ENCODE measurements around the gene CHTOP.
"Not testable (repeated sequence)": the region's sequence is repeated elsewhere in the genome, so short reads cannot be mapped to it uniquely, and the experiment has no call there.

The CHTOP gene

DNA sequence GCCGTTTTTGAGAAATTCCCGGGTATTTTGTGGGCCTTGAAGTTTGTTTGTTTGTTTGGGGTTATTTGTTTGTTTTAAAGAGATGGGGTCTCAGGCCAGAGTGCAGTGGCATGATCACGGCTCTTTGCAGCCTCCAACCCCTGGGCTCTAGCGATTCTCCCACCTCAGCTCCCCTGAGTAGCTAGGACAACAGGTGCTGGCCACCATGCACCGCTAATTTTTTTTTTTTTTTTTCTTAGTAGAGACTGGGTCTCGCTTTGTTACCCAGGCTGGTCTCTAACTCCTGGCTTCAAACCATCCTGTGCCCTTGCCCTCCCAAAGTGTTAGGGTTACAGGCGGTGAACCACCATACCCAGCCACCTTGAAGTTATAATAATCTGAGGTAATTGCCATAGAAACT lies 2.0 kb downstream of the CHTOP start:
- no peak for DNase-seq

DNA sequence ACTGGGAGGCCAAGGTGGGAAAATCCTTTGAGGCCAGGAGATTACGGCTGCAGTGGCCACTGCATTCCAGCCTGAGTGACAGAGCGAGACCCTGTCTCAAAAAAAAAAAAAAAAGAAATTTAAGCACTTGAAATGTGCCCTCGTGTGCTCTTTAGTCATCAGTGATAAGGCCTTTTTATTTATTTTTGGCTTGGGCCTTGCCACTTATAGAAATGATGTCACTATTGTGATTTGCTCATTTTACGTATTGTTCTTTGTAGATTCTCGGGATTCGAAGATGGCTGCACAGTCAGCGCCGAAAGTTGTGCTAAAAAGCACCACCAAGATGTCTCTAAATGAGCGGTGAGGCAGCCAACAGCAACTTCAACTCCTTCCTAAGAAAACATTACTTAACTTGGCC lies 2.4 kb downstream of the CHTOP start:
- DNase-seq: no peak

GRCh38 chr1:153638261-153638660 lies 4.4 kb downstream of the CHTOP start:
- no peak for DNase-seq

DNA sequence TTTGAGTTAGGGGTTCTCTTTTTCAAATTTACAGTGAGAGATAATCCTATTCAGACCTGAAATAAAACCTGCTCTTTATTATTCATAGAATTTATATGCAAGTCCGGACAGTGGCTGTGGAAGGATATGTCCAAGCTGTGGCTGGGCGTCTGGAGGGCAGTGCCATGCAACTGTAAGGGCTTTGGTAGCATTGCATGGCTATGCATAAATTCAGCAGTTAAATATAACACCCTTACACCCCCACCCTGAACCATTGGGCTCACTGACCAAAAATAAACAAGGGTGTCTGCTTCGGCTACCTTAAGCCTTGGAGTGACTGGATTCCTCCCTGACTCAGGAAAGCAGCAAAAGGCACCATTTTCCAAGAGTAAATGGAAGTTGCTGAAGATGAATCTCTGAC lies 5.4 kb downstream of the CHTOP start:
- DNase-seq: no peak

GRCh38 chr1:153640213-153640612 lies 6.3 kb downstream of the CHTOP start:
- not testable (repeated sequence) for DNase-seq

GRCh38 chr1:153640861-153641260 lies 7.0 kb downstream of the CHTOP start:
- no peak for DNase-seq

GRCh38 chr1:153642161-153642560 lies 8.3 kb downstream of the CHTOP start:
- no peak for DNase-seq

GRCh38 chr1:153643100-153643499 lies 9.2 kb downstream of the CHTOP start:
- DNase-seq: no peak

DNA sequence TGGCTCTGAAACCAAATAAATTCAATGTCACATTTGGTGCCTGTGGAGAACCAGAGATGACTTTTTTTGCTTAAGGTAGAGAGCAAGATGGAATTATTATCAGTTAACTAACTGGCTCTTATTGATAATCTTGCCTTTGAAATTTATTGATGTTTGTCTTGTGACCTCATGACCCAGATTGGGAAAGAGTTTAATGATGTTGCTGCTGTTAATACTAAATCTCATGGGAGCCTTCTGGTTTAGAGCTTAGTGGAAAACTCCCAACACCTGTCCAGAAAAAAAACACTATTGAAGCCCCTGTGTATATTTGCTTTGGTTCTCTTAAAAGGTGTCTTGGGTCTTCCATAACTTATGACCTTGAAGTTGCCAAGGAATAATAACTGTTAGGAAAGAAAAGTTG lies 9.9 kb downstream of the CHTOP start:
- DNase-seq: no peak

- DNase-seq: no peak
Measured at GRCh38 chr1:153646672-153647345, 12.9 kb downstream of the CHTOP start.

GRCh38 chr1:153647346-153647714 lies 13.5 kb downstream of the CHTOP start:
- DNase-seq: no peak

DNA sequence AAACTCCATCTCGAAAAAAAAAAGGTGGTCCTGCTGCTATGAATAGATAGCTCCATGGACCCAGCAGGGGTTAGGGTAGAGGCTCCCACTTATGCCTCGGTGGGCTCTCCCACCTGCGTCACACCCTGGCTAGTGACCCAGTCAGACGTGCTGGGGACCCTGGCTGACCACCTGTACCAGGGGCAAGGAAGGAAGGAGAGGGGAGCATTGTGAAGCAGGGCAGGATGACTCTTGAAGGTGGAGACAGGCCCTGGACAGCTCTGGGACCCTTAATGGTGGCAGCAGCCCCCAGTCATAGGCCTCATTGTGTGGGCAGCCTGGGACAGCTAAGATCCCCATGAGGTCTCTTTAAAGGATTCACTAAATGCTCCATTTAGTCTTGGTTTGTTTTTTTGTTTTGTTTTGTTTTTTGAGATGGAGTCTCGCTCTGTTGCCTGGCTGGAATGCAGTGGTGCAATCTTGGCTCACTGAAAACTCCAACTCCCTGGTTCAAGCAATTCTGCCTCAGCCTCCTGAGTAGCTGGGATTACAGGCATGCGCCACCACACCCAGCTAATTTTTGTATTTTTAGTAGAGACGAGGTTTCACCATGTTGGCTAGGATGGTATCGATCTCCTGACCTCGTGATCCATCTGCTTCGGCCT lies 14.3 kb downstream of the CHTOP start:
- no peak for DNase-seq

- no peak for DNase-seq
Measured at GRCh38 chr1:153649137-153649862, 15.4 kb downstream of the CHTOP start.

GRCh38 chr1:153649863-153650235 lies 16.0 kb downstream of the CHTOP start:
- peak; percentile 22 for DNase-seq

DNA sequence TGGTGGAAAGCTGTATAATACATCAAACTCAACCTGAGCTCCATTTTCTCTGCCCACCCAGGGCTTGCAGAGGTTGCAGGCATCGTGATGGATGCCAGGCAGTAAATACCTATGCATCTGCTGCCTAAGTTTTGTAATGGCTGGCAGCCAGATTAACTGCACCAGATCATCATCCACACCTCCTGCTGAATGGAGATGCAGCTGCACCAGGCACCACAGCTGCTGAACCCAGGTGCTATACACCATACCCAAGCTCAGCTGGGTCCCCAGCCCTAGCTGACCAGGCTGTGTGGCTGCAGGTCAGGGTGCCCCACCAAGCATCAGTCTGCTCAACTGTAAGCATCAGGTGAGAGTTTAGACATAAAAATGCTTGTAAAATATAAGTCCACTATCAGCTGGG lies 17.9 kb downstream of the CHTOP start:
- no peak for DNase-seq

GRCh38 chr1:153652805-153653500 lies 19.1 kb downstream of the CHTOP start:
- DNase-seq: no peak

DNA sequence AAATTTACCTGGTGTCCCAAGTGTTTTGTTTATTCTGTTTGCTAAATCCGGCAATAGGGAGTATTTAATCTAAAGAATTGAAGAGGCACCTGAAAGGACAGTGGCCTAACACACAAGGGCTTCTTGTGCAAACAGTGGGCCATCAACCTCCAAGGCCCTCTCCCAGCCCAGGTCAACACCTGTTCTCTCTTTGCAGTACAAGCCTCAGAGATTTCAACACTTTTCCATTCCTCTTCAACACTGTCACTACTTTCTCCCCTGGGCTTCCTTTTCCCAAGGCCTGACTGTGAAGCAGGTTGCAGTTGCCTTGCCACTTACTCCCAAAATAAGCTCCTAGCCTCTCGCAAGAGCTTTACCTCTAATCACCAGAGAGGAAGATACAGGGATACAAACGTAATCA lies 21.5 kb downstream of the CHTOP start:
- no peak for DNase-seq

DNA sequence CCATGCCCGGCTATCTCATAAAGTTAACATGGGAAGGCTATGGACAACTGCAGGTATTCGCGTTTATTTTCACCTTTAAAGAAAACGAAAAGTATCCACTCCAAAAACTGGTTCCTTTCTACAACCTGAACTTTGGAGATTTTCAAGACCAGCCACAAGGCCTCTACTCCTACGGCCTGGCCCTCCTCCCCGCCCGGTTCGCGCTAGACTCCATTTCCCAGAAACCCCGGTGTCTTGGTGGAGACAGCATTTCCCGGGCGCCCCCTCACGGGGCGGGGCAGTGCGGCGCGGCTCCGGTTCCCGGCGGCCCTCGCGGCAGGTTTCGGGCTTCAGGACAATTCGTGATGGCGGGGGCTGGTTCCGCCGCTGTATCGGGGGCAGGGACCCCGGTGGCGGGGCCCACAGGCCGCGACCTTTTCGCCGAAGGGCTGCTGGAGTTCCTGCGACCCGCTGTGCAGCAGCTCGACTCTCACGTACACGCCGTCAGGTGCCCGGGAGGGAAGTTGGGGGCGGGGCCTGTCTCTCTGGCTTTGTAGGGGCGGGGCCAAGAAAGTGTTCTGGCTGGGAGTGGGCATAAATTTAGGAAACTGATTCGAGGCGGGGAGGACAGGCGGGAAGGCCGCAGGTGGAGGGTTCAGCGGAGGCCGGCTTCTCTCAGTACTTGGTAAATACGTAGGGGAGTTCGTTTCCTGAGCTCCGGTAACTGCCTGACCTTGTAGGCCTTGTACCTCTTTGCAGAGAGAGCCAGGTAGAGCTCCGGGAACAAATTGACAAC lies 24.7 kb downstream of the CHTOP start, which contains the start of gene SNAPIN:
Gene SNAPIN, plus strand, starts transcription at position 304 of the 775 bp plus-strand sequence. Its CDS starts 41 bp downstream, at position 345.
- peak; percentile 84 for DNase-seq

DNA sequence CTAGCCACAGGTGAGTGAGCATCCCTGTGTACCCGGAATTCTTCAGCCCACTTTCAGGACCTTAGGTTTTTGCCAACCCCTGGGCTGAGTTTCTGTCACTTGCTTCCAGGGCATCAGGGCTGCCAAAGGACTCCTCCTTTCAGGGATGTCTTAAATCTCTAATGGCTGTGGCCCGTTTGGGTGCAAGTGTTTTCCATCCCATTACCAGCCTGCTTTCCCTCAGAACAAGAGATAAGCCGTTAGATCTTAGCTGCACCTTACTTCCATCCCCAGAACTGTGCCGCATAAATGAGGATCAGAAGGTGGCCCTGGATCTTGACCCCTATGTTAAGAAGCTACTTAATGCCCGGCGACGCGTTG lies 25.3 kb downstream of the CHTOP start:
- no peak for DNase-seq

GRCh38 chr1:153659656-153660055 lies 25.8 kb downstream of the CHTOP start:
- DNase-seq: no peak

DNA sequence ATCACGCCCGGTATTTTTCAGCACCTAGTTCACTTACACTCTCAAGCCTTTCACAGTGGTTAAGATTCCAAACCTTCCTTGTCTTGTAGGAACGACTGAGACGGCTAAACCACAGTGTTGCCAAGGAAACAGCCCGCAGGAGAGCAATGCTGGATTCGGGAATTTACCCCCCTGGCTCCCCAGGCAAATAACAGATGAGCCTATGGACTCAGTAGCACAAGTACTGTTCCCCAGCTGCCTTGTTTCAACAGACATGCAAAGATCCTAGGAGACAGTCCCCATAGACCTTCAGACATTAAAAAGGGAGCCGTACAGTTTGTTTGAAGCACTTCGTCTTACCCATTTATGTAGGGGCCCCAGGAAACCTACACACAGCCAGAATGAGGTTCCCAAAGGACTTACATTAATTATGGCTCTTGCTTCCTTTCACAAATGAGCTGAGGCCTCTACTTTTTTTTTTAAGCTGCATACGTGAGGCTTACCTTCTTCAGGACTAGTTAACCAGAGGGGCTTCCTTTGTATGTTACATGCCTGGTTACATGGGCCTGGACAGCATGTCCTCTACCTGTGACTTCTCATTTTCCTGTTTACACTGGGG lies 27.3 kb downstream of the CHTOP start:
- no peak for DNase-seq

DNA sequence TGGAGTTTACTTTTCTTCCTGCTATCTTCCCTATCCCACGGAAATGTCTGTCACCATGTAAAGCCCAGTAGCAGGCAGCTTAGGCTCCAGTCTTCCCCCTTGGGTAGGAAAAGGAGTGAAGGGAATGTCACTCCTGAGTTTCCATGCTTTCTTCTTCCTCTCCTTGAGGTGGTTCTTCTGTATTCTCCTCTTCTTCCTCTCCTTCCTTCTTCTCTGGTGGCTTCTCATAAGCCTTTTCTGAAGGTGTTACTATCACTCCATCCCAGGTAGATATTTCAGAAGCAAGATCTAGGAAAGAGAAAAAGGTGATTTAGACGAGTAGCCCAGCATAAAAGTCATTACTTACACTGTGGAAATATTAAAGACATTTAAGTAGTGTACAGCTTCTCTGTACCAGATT lies 28.4 kb downstream of the CHTOP start:
- no peak for DNase-seq

Measured in NCI-H1105 treated with DMSO at 0.1 percent for 48 hours (cell line).